WTC11 (cell line): ENCODE data around the gene MT1H. TPM values are rescaled to one million over a fixed set of nuclear protein-coding genes. Genes with fewer than 3 reads are reported as not detected.

Source experiments
- ATAC-seq: fragments of 200-7000 bp; cut with Tn5 transposase; 2 replicates; pipeline ENCODE4 v1.10.0; 2021; ENCODE audit warnings: mild to moderate bottlenecking, moderate library complexity
- CTCF ChIA-PET: fragments of 300-600 bp; sonication (Branson Sonifier 250); formaldehyde crosslinking; loops from one replicate; lab custom pipeline; 2021; ENCODE audit warnings: antibody characterized with exemption; lab: Charles Lee
- POLR2A ChIA-PET: fragments of 350-600 bp; sonication (Branson Sonifier 250); formaldehyde crosslinking; loops from one replicate; lab custom pipeline; 2021; ENCODE audit warnings: antibody characterized with exemption; lab: Charles Lee
- DNase-seq: peaks from one replicate; pipeline ENCODE4 v3.0.0; 2021; ENCODE audit warnings: low spot score
- H3K27ac Mint-ChIP-seq: 2 replicates; pipeline ENCODE4 v1.8.0; 2021; ENCODE audit warnings: mixed read lengths
- H3K27me3 Mint-ChIP-seq: 2 replicates; pipeline ENCODE4 v1.8.0; 2021; ENCODE audit warnings: low read depth, mild to moderate bottlenecking, moderate library complexity, mixed read lengths
- H3K36me3 Mint-ChIP-seq: 2 replicates; pipeline ENCODE4 v1.8.0; 2021; ENCODE audit warnings: mixed read lengths
- H3K4me1 Mint-ChIP-seq: 2 replicates; pipeline ENCODE4 v1.8.0; 2022; ENCODE audit warnings: mixed read lengths
- H3K4me3 Mint-ChIP-seq: 2 replicates; pipeline ENCODE4 v1.8.0; 2021; ENCODE audit warnings: mild to moderate bottlenecking, moderate library complexity, mixed read lengths
- H3K9me3 Mint-ChIP-seq: 2 replicates; pipeline ENCODE4 v1.8.0; 2021; ENCODE audit warnings: mixed read lengths
- ATF3 ChIP-seq: sonication (generic); formaldehyde crosslinking; conservative IDR thresholded peaks from 2 replicates; pipeline ENCODE4 v1.8.1; 2022; ENCODE audit warnings: mild to moderate bottlenecking, missing genetic modification reagents
- ATF6 ChIP-seq: sonication (generic); formaldehyde crosslinking; IDR thresholded peaks from 2 replicates; pipeline ENCODE4 v1.8.1; 2023; ENCODE audit warnings: mild to moderate bottlenecking, missing genetic modification reagents
- E2F5 ChIP-seq: sonication (generic); formaldehyde crosslinking; IDR thresholded peaks from 2 replicates; pipeline ENCODE4 v1.8.1; 2022; ENCODE audit warnings: mild to moderate bottlenecking, moderate library complexity, missing genetic modification reagents
- GABPB1 ChIP-seq: sonication (generic); formaldehyde crosslinking; IDR thresholded peaks from 2 replicates; pipeline ENCODE4 v1.8.1; 2023; ENCODE audit warnings: mild to moderate bottlenecking, missing genetic modification reagents
- GRHL2 ChIP-seq: fragments of 250-450 bp; sonication (Bioruptor Pico); IDR thresholded peaks from 2 replicates; pipeline ENCODE4 v1.8.0; 2022; ENCODE audit warnings: mild to moderate bottlenecking, moderate library complexity; ENCODE audit not compliant: insufficient replicate concordance, severe bottlenecking
- IRF2 ChIP-seq: sonication (generic); formaldehyde crosslinking; IDR thresholded peaks from 2 replicates; pipeline ENCODE4 v1.8.0; 2022; ENCODE audit warnings: low read depth, missing genetic modification reagents, borderline replicate concordance
- JAZF1 ChIP-seq: fragments of 250-450 bp; sonication (Bioruptor Pico); IDR thresholded peaks from 2 replicates; pipeline ENCODE4 v1.9.0; 2021; ENCODE audit warnings: moderate library complexity, mild to moderate bottlenecking, inconsistent platforms
- MYBL2 ChIP-seq: sonication (generic); formaldehyde crosslinking; IDR thresholded peaks from 2 replicates; pipeline ENCODE4 v1.8.1; 2023; ENCODE audit warnings: mild to moderate bottlenecking, moderate library complexity, missing genetic modification reagents
- NFATC4 ChIP-seq: fragments of 250-450 bp; sonication (Bioruptor Pico); IDR thresholded peaks from 2 replicates; pipeline ENCODE4 v1.9.0; 2021; ENCODE audit warnings: mild to moderate bottlenecking
- NFE2L1 ChIP-seq: sonication (generic); formaldehyde crosslinking; IDR thresholded peaks from 2 replicates; pipeline ENCODE4 v1.8.1; 2023; ENCODE audit warnings: missing genetic modification reagents
- NR2C2 ChIP-seq: sonication (generic); formaldehyde crosslinking; IDR thresholded peaks from 2 replicates; pipeline ENCODE4 v1.8.0; 2022; ENCODE audit warnings: mild to moderate bottlenecking, missing genetic modification reagents
- PRRX2 ChIP-seq: fragments of 250-450 bp; sonication (Bioruptor Pico); IDR thresholded peaks from 2 replicates; pipeline ENCODE4 v1.8.0; 2021; ENCODE audit warnings: mild to moderate bottlenecking
- SMAD4 ChIP-seq: sonication (generic); formaldehyde crosslinking; IDR thresholded peaks from 2 replicates; pipeline ENCODE4 v1.8.0; 2022; ENCODE audit warnings: mild to moderate bottlenecking, missing genetic modification reagents
- TEAD4 ChIP-seq: sonication (generic); formaldehyde crosslinking; IDR thresholded peaks from 2 replicates; pipeline ENCODE4 v1.8.0; 2022; ENCODE audit warnings: mild to moderate bottlenecking, missing genetic modification reagents
- USF1 ChIP-seq: sonication (generic); formaldehyde crosslinking; IDR thresholded peaks from 2 replicates; pipeline ENCODE4 v1.8.0; 2022; ENCODE audit warnings: mild to moderate bottlenecking, missing genetic modification reagents
- ZNF317 ChIP-seq: sonication (generic); formaldehyde crosslinking; IDR thresholded peaks from 2 replicates; pipeline ENCODE4 v1.8.1; 2023; ENCODE audit warnings: low read depth, mild to moderate bottlenecking, moderate library complexity, missing genetic modification reagents, borderline replicate concordance
- ZNF671 ChIP-seq: fragments of 250-450 bp; sonication (Bioruptor Pico); IDR thresholded peaks from 2 replicates; pipeline ENCODE4 v1.8.0; 2021; ENCODE audit warnings: mild to moderate bottlenecking
- total RNA-seq: library from RNA; stranded (reverse); gene quantifications from 3 replicates; pipeline ENCODE4 v1.2.3, GENCODE V29; 2021
- TF ChIP-seq, protein P1 (sequence below): fragments of 250-450 bp; sonication (Bioruptor Pico); IDR thresholded peaks from 2 replicates; pipeline ENCODE4 v1.9.0; 2021; ENCODE audit warnings: mild to moderate bottlenecking
- TF ChIP-seq, protein P2 (sequence below): fragments of 250-450 bp; sonication (Bioruptor Pico); IDR thresholded peaks from 2 replicates; pipeline ENCODE4 v1.9.0; 2021; ENCODE audit warnings: mild to moderate bottlenecking
- TF ChIP-seq, protein P3 (sequence below): sonication (generic); formaldehyde crosslinking; IDR thresholded peaks from 2 replicates; pipeline ENCODE4 v1.8.1; 2022; ENCODE audit warnings: mild to moderate bottlenecking, missing genetic modification reagents, moderate library complexity, borderline replicate concordance
- TF ChIP-seq, protein P4 (sequence below): sonication (generic); formaldehyde crosslinking; IDR thresholded peaks from 2 replicates; pipeline ENCODE4 v1.8.1; 2022; ENCODE audit warnings: low read depth, missing genetic modification reagents, borderline replicate concordance
- TF ChIP-seq, protein P5 (sequence below): sonication (generic); formaldehyde crosslinking; IDR thresholded peaks from 2 replicates; pipeline ENCODE4 v1.8.1; 2023; ENCODE audit warnings: mild to moderate bottlenecking, missing genetic modification reagents, borderline replicate concordance

The MT1H gene
- total RNA-seq, 1 experiment from 2014 or later: 122 TPM

DNA sequence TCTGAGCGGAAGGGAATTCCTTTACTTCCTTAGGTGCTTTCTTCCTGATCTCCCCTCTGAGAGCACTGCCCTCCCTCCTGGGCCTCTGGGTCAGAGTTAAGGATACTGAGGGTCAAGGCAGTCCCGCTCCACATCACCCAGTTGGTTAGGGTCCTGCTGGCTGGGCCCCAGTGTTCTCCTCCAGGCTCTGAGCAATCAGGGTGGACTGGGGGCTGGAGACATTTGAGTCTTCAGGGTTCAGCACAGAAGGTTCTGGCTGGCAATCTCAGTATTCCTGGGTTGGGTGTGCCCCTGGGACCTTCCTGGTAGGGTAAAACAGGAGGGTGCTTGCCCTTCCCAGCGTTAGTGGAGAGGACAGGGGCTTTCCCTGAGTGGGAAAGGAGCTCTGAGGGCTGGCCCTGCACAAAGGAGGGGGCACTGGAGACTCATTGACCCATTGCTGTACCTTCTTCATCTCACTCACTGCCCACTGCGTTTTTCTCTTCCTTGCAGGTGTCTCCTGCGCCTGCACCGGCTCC is 36.7 kb upstream of the MT1H start (continued):
- no peak for TF ChIP-seq USF1 (CRISPR knock-in tag)
- TF ChIP-seq ATF3: no peak
- TF ChIP-seq ZNF317 (CRISPR knock-in tag): no peak
- no peak for TF ChIP-seq SMAD4 (CRISPR knock-in tag)
- no peak for TF ChIP-seq NR2C2 (CRISPR knock-in tag)
- no peak for TF ChIP-seq TEAD4 (CRISPR knock-in tag)
- TF ChIP-seq MYBL2 (CRISPR knock-in tag): no peak
- TF ChIP-seq NFATC4 (CRISPR knock-in tag): no peak
- TF ChIP-seq E2F5: no peak

DNA sequence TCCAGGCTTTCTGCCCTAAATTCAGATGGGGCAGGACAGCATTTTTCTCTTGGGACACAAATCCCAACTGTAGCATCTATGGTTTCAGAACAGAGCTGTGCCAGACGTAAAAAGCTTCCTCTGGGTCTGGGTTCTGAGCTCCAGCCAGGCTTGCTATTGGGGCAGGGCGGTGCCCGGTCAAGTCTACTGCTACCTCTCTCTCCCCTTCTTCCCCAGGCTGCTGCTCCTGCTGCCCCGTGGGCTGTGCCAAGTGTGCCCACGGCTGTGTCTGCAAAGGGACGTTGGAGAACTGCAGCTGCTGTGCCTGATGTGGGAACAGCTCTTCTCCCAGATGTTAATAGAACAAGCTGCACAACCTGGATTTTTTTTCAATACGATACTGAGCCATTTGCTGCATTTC is 36.1 kb upstream of the MT1H start:
- Mint-ChIP-seq H3K4me3 (no peak overlapping the region), H3K27me3 (peaks cover 100% of the 10 kb centered on the region), H3K36me3 (peaks cover 6% of the 10 kb centered on the region; the same call in 1 of the 2 replicates), H3K9me3 (no peaks in the 10 kb centered on the region), H3K4me1 (peaks cover 30% of the 10 kb centered on the region), H3K27ac (no peak overlapping the region)
- POLR2A ChIA-PET: interaction anchor here (0.6 to 5.1 kb wide), 2 partner anchors 8 to 10 kb away, joined by 3 to 24 read pairs; partner anchors contain the start of gene MT1E
- ATAC-seq: no peak
- no peak for DNase-seq
- CTCF ChIA-PET: interaction anchor here (0.8 kb wide), 1 partner anchor 30 kb away, joined by 3 read pairs; no protein-coding TSS in a partner anchor
- TF ChIP-seq GABPB1 (CRISPR knock-in tag) (no peak), ATF6 (CRISPR knock-in tag) (no peak), NFE2L1 (no peak), GRHL2 (CRISPR knock-in tag) (no peak), PRRX2 (CRISPR knock-in tag) (no peak), ZNF671 (no peak), MYBL2 (CRISPR knock-in tag) (no peak), JAZF1 (no peak), IRF2 (CRISPR knock-in tag) (no peak)
- TF ChIP-seq, protein P1, sequence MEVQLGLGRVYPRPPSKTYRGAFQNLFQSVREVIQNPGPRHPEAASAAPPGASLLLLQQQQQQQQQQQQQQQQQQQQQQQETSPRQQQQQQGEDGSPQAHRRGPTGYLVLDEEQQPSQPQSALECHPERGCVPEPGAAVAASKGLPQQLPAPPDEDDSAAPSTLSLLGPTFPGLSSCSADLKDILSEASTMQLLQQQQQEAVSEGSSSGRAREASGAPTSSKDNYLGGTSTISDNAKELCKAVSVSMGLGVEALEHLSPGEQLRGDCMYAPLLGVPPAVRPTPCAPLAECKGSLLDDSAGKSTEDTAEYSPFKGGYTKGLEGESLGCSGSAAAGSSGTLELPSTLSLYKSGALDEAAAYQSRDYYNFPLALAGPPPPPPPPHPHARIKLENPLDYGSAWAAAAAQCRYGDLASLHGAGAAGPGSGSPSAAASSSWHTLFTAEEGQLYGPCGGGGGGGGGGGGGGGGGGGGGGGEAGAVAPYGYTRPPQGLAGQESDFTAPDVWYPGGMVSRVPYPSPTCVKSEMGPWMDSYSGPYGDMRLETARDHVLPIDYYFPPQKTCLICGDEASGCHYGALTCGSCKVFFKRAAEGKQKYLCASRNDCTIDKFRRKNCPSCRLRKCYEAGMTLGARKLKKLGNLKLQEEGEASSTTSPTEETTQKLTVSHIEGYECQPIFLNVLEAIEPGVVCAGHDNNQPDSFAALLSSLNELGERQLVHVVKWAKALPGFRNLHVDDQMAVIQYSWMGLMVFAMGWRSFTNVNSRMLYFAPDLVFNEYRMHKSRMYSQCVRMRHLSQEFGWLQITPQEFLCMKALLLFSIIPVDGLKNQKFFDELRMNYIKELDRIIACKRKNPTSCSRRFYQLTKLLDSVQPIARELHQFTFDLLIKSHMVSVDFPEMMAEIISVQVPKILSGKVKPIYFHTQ: no peak
- TF ChIP-seq, protein P2, sequence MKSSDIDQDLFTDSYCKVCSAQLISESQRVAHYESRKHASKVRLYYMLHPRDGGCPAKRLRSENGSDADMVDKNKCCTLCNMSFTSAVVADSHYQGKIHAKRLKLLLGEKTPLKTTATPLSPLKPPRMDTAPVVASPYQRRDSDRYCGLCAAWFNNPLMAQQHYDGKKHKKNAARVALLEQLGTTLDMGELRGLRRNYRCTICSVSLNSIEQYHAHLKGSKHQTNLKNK (CRISPR knock-in tag): no peak
- TF ChIP-seq, protein P3, sequence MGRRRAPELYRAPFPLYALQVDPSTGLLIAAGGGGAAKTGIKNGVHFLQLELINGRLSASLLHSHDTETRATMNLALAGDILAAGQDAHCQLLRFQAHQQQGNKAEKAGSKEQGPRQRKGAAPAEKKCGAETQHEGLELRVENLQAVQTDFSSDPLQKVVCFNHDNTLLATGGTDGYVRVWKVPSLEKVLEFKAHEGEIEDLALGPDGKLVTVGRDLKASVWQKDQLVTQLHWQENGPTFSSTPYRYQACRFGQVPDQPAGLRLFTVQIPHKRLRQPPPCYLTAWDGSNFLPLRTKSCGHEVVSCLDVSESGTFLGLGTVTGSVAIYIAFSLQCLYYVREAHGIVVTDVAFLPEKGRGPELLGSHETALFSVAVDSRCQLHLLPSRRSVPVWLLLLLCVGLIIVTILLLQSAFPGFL (CRISPR knock-in tag): no peak
- TF ChIP-seq, protein P4, sequence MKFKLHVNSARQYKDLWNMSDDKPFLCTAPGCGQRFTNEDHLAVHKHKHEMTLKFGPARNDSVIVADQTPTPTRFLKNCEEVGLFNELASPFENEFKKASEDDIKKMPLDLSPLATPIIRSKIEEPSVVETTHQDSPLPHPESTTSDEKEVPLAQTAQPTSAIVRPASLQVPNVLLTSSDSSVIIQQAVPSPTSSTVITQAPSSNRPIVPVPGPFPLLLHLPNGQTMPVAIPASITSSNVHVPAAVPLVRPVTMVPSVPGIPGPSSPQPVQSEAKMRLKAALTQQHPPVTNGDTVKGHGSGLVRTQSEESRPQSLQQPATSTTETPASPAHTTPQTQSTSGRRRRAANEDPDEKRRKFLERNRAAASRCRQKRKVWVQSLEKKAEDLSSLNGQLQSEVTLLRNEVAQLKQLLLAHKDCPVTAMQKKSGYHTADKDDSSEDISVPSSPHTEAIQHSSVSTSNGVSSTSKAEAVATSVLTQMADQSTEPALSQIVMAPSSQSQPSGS (CRISPR knock-in tag): no peak
- TF ChIP-seq, protein P5, sequence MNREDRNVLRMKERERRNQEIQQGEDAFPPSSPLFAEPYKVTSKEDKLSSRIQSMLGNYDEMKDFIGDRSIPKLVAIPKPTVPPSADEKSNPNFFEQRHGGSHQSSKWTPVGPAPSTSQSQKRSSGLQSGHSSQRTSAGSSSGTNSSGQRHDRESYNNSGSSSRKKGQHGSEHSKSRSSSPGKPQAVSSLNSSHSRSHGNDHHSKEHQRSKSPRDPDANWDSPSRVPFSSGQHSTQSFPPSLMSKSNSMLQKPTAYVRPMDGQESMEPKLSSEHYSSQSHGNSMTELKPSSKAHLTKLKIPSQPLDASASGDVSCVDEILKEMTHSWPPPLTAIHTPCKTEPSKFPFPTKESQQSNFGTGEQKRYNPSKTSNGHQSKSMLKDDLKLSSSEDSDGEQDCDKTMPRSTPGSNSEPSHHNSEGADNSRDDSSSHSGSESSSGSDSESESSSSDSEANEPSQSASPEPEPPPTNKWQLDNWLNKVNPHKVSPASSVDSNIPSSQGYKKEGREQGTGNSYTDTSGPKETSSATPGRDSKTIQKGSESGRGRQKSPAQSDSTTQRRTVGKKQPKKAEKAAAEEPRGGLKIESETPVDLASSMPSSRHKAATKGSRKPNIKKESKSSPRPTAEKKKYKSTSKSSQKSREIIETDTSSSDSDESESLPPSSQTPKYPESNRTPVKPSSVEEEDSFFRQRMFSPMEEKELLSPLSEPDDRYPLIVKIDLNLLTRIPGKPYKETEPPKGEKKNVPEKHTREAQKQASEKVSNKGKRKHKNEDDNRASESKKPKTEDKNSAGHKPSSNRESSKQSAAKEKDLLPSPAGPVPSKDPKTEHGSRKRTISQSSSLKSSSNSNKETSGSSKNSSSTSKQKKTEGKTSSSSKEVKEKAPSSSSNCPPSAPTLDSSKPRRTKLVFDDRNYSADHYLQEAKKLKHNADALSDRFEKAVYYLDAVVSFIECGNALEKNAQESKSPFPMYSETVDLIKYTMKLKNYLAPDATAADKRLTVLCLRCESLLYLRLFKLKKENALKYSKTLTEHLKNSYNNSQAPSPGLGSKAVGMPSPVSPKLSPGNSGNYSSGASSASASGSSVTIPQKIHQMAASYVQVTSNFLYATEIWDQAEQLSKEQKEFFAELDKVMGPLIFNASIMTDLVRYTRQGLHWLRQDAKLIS (CRISPR knock-in tag): no peak
